OCI-LY1 (cell line): Measurements from ENCODE around the gene EHF.

ENCODE experiments used
- H2AFZ ChIP-seq: fragments of 200-600 bp; sonication (generic), shearing (Covaris generic); 2 replicates; pipeline ENCODE4 v1.6.0; 2014; ENCODE audit warnings: antibody characterized with exemption, mild to moderate bottlenecking, low read length
- H3F3A ChIP-seq: fragments of 200-600 bp; sonication (generic), shearing (Covaris generic); 2 replicates; pipeline ENCODE4 v1.6.0; 2014; ENCODE audit warnings: mild to moderate bottlenecking, antibody characterized with exemption, low read length, moderate library complexity; ENCODE audit not compliant: insufficient read depth
- H3K27ac ChIP-seq: fragments of 200-600 bp; sonication (generic); 2 replicates; pipeline ENCODE4 v1.5.1; 2014; ENCODE audit warnings: low read length, mixed run types, mild to moderate bottlenecking, low read depth; ENCODE audit not compliant: poor library complexity, severe bottlenecking
- H3K27me3 ChIP-seq: fragments of 200-600 bp; sonication (generic); 2 replicates; pipeline ENCODE4 v1.6.0; 2014; ENCODE audit warnings: antibody characterized with exemption, mild to moderate bottlenecking, low read length, moderate library complexity; ENCODE audit not compliant: insufficient read depth
- H3K36me3 ChIP-seq: fragments of 200-600 bp; sonication (generic); 2 replicates; pipeline ENCODE4 v1.6.1; 2014; ENCODE audit warnings: mild to moderate bottlenecking, antibody characterized with exemption, low read length, moderate library complexity, mixed read lengths; ENCODE audit not compliant: insufficient read depth
- H3K4me1 ChIP-seq: fragments of 200-600 bp; sonication (generic); 2 replicates; pipeline ENCODE4 v1.5.1; 2014; ENCODE audit warnings: mild to moderate bottlenecking, low read length, moderate library complexity; ENCODE audit not compliant: insufficient read depth, severe bottlenecking
- H3K4me2 ChIP-seq: fragments of 200-600 bp; sonication (generic), shearing (Covaris generic); 2 replicates; pipeline ENCODE4 v1.6.1; 2014; ENCODE audit warnings: low read length
- H3K4me3 ChIP-seq: fragments of 200-600 bp; sonication (generic); 2 replicates; pipeline ENCODE4 v1.5.1; 2014; ENCODE audit warnings: low read length, low read depth, mild to moderate bottlenecking, mixed read lengths; ENCODE audit not compliant: poor library complexity, severe bottlenecking
- H3K79me2 ChIP-seq: fragments of 200-600 bp; shearing (Covaris generic); 2 replicates; pipeline ENCODE4 v1.6.1; 2016; ENCODE audit warnings: mixed run types, low read length, mixed read lengths; ENCODE audit not compliant: insufficient read depth
- H3K9ac ChIP-seq: fragments of 200-600 bp; sonication (generic), shearing (Covaris generic); 2 replicates; pipeline ENCODE4 v1.6.1; 2014; ENCODE audit warnings: mild to moderate bottlenecking, low read length, mixed read lengths
- H3K9me2 ChIP-seq: fragments of 200-600 bp; sonication (generic), shearing (Covaris generic); 2 replicates; pipeline ENCODE4 v1.6.1; 2014; ENCODE audit warnings: low read depth, mild to moderate bottlenecking, low read length, mixed read lengths
- H3K9me3 ChIP-seq: fragments of 200-600 bp; shearing (Covaris generic); 2 replicates; pipeline ENCODE4 v1.6.1; 2014; ENCODE audit warnings: low read length, mixed read lengths
- H4K20me1 ChIP-seq: fragments of 200-600 bp; sonication (generic), shearing (Covaris generic); 2 replicates; pipeline ENCODE4 v1.6.0; 2016; ENCODE audit warnings: mild to moderate bottlenecking, low read length; ENCODE audit not compliant: insufficient read depth
- CTCF ChIP-seq: fragments of 200-600 bp; sonication (generic), shearing (Covaris generic); IDR thresholded peaks from 2 replicates; pipeline ENCODE4 v1.5.1; 2017; ENCODE audit warnings: mild to moderate bottlenecking, antibody characterized with exemption, low read length, moderate library complexity, mixed read lengths
- EZH2 ChIP-seq: fragments of 200-600 bp; sonication (generic), shearing (Covaris generic); IDR thresholded peaks from 2 replicates; pipeline ENCODE4 v1.8.0; 2017; ENCODE audit warnings: borderline replicate concordance, mixed run types, mild to moderate bottlenecking, antibody characterized with exemption, low read length, moderate library complexity, mixed read lengths

Gene EHF

GRCh38 chr11:34706709-34707461 is 86.0 kb downstream of the EHF start:
- H3F3A ChIP-seq = no peaks in the 10 kb centered on the region
- no peak for TF ChIP-seq CTCF
- TF ChIP-seq EZH2 = no peak

GRCh38 chr11:34707462-34707840 is 86.6 kb downstream of the EHF start:
- H3K4me1 ChIP-seq = no peaks in the 10 kb centered on the region
- H3K9ac ChIP-seq = no peak overlapping the region
- H3K79me2 ChIP-seq = no peaks in the 10 kb centered on the region
- no peaks in the 10 kb centered on the region for H4K20me1 ChIP-seq
- H3K27me3 ChIP-seq = no peaks in the 10 kb centered on the region
- no peaks in the 10 kb centered on the region for H3K9me2 ChIP-seq
- H2AFZ ChIP-seq = no peak overlapping the region
- no peaks in the 10 kb centered on the region for H3K9me3 ChIP-seq
- no peak overlapping the region for H3K27ac ChIP-seq
- no peak overlapping the region for H3K4me3 ChIP-seq
- no peaks in the 10 kb centered on the region for H3K36me3 ChIP-seq
- TF ChIP-seq CTCF = no peak
- H3K4me2 ChIP-seq = no peak overlapping the region
- no peaks in the 10 kb centered on the region for H3F3A ChIP-seq

More at GRCh38 chr11:34706709-34707461, 86.0 kb downstream of the EHF start:
- no peaks in the 10 kb centered on the region for H3K27me3 ChIP-seq
- H3K9me2 ChIP-seq = no peaks in the 10 kb centered on the region
- H3K4me2 ChIP-seq = no peak overlapping the region
- no peaks in the 10 kb centered on the region for H3K36me3 ChIP-seq
- H3K27ac ChIP-seq = no peak overlapping the region
- H2AFZ ChIP-seq = no peak overlapping the region
- no peak overlapping the region for H3K4me3 ChIP-seq
- no peaks in the 10 kb centered on the region for H3K9me3 ChIP-seq
- H3K79me2 ChIP-seq = no peaks in the 10 kb centered on the region
- no peaks in the 10 kb centered on the region for H3K4me1 ChIP-seq
- no peak overlapping the region for H3K9ac ChIP-seq
- H4K20me1 ChIP-seq = no peaks in the 10 kb centered on the region
